HL-60 (cell line): Measurements from ENCODE around the gene TOMM70.

ENCODE experiments used
- GABPA ChIP-seq: IDR thresholded peaks from 2 replicates; pipeline ENCODE4 v1.6.1; 2012; ENCODE audit warnings: low read depth
- POLR2AphosphoS5 ChIP-seq: IDR thresholded peaks from 2 replicates; pipeline ENCODE4 v1.6.1; 2012; ENCODE audit warnings: low read depth
- TF ChIP-seq, protein P1 (sequence below): IDR thresholded peaks from one replicate; pipeline ENCODE4 v1.5.1; 2011; ENCODE audit warnings: low read length, control low read depth, inconsistent platforms; ENCODE audit not compliant: insufficient read depth
- TF ChIP-seq, protein P2 (sequence below): IDR thresholded peaks from 2 replicates; pipeline ENCODE4 v1.6.1; 2012; ENCODE audit warnings: low read depth; ENCODE audit not compliant: insufficient replicate concordance

DNA sequence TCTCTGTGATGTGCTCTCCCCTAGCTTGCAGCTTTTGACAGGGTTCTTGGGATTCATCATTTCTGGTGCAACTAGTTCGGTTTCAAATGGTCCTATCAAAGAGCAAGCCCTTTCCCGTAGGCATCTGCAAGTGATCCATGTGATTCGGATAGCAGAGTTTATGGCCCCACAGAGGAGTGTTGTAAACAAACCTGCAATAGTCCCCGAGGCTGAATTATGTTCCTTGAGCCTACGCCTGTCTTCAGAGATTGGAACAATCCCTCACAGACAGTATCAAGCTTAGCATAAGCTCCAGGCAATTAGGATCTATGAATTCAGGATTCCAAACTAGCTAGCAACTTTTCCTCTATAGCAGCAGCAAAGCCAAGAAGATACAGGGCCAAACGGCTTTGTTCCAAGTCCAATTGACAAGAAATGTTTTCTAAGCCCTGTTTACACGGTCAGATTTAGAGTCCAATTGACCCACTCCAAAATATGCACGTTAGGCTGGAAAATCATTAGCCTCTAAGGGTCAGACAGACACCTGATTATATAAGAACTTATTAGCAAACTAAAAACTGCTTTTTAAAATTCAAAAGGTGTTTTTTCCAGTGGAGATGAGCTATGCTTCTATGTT is 25.3 kb upstream of the TOMM70 start:
- TF ChIP-seq, protein P1, sequence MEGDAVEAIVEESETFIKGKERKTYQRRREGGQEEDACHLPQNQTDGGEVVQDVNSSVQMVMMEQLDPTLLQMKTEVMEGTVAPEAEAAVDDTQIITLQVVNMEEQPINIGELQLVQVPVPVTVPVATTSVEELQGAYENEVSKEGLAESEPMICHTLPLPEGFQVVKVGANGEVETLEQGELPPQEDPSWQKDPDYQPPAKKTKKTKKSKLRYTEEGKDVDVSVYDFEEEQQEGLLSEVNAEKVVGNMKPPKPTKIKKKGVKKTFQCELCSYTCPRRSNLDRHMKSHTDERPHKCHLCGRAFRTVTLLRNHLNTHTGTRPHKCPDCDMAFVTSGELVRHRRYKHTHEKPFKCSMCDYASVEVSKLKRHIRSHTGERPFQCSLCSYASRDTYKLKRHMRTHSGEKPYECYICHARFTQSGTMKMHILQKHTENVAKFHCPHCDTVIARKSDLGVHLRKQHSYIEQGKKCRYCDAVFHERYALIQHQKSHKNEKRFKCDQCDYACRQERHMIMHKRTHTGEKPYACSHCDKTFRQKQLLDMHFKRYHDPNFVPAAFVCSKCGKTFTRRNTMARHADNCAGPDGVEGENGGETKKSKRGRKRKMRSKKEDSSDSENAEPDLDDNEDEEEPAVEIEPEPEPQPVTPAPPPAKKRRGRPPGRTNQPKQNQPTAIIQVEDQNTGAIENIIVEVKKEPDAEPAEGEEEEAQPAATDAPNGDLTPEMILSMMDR: no peak
- TF ChIP-seq POLR2AphosphoS5: no peak
- no peak for TF ChIP-seq GABPA
- TF ChIP-seq, protein P2, sequence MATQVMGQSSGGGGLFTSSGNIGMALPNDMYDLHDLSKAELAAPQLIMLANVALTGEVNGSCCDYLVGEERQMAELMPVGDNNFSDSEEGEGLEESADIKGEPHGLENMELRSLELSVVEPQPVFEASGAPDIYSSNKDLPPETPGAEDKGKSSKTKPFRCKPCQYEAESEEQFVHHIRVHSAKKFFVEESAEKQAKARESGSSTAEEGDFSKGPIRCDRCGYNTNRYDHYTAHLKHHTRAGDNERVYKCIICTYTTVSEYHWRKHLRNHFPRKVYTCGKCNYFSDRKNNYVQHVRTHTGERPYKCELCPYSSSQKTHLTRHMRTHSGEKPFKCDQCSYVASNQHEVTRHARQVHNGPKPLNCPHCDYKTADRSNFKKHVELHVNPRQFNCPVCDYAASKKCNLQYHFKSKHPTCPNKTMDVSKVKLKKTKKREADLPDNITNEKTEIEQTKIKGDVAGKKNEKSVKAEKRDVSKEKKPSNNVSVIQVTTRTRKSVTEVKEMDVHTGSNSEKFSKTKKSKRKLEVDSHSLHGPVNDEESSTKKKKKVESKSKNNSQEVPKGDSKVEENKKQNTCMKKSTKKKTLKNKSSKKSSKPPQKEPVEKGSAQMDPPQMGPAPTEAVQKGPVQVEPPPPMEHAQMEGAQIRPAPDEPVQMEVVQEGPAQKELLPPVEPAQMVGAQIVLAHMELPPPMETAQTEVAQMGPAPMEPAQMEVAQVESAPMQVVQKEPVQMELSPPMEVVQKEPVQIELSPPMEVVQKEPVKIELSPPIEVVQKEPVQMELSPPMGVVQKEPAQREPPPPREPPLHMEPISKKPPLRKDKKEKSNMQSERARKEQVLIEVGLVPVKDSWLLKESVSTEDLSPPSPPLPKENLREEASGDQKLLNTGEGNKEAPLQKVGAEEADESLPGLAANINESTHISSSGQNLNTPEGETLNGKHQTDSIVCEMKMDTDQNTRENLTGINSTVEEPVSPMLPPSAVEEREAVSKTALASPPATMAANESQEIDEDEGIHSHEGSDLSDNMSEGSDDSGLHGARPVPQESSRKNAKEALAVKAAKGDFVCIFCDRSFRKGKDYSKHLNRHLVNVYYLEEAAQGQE: no peak
